Measurements from ENCODE around the gene EIF2D.

The EIF2D gene

DNA sequence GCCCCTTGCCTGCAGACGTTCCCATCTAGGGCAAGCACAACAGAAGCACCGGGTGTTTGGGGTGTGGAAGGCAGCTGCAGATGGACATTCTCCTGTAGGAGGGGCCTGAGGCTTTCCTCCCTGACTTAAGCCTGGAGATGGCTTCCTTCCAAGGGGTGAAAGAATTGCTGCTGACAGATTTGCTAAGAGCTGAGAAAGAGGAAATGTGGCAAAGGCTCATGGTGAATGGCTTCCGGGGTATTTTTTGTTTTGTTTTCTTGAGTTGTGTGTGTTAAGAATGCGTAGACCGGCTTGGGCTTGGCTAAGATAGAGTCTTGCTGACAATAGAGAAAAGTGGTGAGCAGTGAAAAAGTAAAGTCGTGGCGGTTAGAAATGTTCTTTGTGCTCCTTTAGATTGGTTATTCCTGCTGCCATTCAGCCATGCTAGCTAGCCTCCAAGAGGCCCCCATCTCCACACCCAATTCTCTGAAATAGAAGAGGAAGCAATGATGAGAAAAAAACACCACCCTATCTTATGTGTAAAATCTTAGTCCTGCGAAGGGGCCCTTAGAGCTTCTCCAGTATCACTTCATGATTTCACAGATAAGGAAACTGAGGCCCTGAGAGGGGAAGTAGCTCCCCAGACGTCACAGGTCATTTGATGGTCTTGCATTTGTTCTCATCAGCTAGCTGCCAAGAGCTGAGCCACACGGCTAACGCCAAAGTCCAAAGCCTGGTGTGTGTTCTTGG lies 36.9 kb downstream of the EIF2D start:
- DNase-seq, result peak; percentile 45

DNA sequence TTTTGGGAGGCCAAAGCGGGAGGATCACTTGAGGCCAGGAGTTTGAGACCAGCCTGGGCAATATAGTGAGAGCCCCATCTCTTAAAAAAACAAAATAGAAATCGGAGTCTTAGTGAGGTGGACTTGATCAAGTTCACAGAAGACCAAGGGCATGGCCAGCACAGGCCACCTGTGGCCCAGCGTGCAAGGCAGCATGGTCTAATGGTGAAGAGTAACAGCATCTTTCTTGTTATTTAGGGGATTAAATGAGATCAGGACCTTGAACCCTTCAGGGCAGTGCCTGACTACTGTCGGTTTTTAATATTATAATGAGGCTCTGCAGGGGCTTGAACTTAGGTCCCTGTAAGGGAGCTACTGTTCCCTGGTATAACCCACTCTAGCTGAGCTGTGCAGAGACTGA lies 38.5 kb downstream of the EIF2D start:
- Mint-ChIP-seq H3K27ac (peak overlapping the region; percentile 100), H3K36me3 (ENCODE audit: low read depth) (peaks cover 94% of the 10 kb centered on the region), H3K4me1 (ENCODE audit: low read depth) (peaks cover 98% of the 10 kb centered on the region), H3K27me3 (no peaks in the 10 kb centered on the region), H3K9me3 (no peaks in the 10 kb centered on the region), H3K4me3 (peak overlapping the region; percentile 29)
- DNase-seq, result peak; percentile 22

More for the DNA sequence above, 36.9 kb downstream of the EIF2D start:
- Mint-ChIP-seq H3K27ac (peak overlapping the region; percentile 100), H3K4me3 (peak overlapping the region; percentile 67), H3K36me3 (ENCODE audit: low read depth) (peaks cover 94% of the 10 kb centered on the region), H3K4me1 (ENCODE audit: low read depth) (peaks cover 99% of the 10 kb centered on the region), H3K27me3 (no peaks in the 10 kb centered on the region), H3K9me3 (no peaks in the 10 kb centered on the region)

DNA sequence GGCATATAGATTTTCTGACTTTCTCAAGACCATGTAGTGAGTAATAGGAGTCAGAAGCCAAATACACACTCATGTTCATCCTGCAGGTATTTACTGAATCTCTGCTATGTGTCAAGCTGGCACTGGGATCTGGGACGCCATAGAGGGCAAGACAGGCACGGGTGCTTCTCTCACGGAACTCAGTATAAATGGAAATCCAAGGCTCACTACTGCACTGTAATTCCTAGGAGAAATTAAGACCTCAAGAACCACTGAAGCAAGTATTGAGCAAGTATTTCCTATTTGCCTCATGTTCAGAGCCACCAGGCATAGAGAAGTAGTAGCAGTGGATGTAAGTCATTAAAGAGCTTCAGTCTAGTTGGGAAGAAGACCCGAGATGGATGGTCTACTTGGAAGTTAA lies 38.9 kb downstream of the EIF2D start:
- DNase-seq, result peak; percentile 25
- no peaks in the 10 kb centered on the region for H3K9me3 Mint-ChIP-seq
- no peaks in the 10 kb centered on the region for H3K27me3 Mint-ChIP-seq
- peaks cover 98% of the 10 kb centered on the region for H3K4me1 Mint-ChIP-seq (ENCODE audit: low read depth)
- peaks cover 94% of the 10 kb centered on the region for H3K36me3 Mint-ChIP-seq (ENCODE audit: low read depth)
- H3K4me3 Mint-ChIP-seq, result peak overlapping the region; percentile 29
- H3K27ac Mint-ChIP-seq, result peak overlapping the region; percentile 100

- peaks cover 98% of the 10 kb centered on the region for H3K4me1 Mint-ChIP-seq (ENCODE audit: low read depth)
These were observed 39.4 kb downstream of the EIF2D start for GRCh38 chr1:206572835-206573234.

GRCh38 chr1:206570529-206570928 lies 41.7 kb downstream of the EIF2D start:
- H3K27me3 Mint-ChIP-seq, result no peaks in the 10 kb centered on the region
- H3K4me1 Mint-ChIP-seq (ENCODE audit: low read depth), result peaks cover 99% of the 10 kb centered on the region
- DNase-seq, result peak; percentile 19
- H3K36me3 Mint-ChIP-seq (ENCODE audit: low read depth), result peaks cover 100% of the 10 kb centered on the region
- H3K27ac Mint-ChIP-seq, result peak overlapping the region; percentile 100
- no peaks in the 10 kb centered on the region for H3K9me3 Mint-ChIP-seq
- H3K4me3 Mint-ChIP-seq, result peak overlapping the region; percentile 89

More at GRCh38 chr1:206572835-206573234, 39.4 kb downstream of the EIF2D start:
- no peaks in the 10 kb centered on the region for H3K27me3 Mint-ChIP-seq
- H3K4me3 Mint-ChIP-seq, result no peak overlapping the region
- no peak for DNase-seq
- no peaks in the 10 kb centered on the region for H3K9me3 Mint-ChIP-seq
- peak overlapping the region; percentile 100 for H3K27ac Mint-ChIP-seq
- peaks cover 99% of the 10 kb centered on the region for H3K36me3 Mint-ChIP-seq (ENCODE audit: low read depth)

DNA sequence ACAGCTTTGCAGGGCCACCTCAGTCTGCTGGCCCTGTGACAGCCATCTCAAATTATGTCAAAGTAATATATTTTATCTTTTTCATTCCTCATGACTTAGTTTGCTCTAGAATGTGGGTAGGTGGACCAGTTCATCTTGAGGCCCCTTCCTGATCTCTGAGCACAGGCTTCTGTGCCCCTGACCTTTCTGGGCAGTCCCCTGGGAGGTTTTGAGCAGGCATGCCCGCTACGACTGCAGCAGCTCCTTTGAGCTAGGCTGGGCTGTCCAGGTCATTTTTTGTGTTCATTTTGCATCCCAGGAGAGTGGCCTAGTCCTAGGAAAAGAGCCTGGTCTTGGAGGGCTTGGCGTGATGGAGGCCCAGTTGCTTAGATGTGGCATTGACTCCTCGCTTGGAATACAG lies 42.7 kb downstream of the EIF2D start:
- Mint-ChIP-seq H3K4me3 (peak overlapping the region; percentile 89), H3K36me3 (ENCODE audit: low read depth) (peaks cover 100% of the 10 kb centered on the region), H3K27ac (peak overlapping the region; percentile 100), H3K27me3 (no peaks in the 10 kb centered on the region), H3K9me3 (no peaks in the 10 kb centered on the region), H3K4me1 (ENCODE audit: low read depth) (peaks cover 99% of the 10 kb centered on the region)
- DNase-seq, result peak; percentile 29

- H3K4me3 Mint-ChIP-seq, result peak overlapping the region; percentile 89
- H3K36me3 Mint-ChIP-seq (ENCODE audit: low read depth), result peaks cover 100% of the 10 kb centered on the region
- no peaks in the 10 kb centered on the region for H3K9me3 Mint-ChIP-seq
- peak overlapping the region; percentile 100 for H3K27ac Mint-ChIP-seq
- peaks cover 99% of the 10 kb centered on the region for H3K4me1 Mint-ChIP-seq (ENCODE audit: low read depth)
- no peaks in the 10 kb centered on the region for H3K27me3 Mint-ChIP-seq
- DNase-seq, result no peak
These were observed 43.4 kb downstream of the EIF2D start for GRCh38 chr1:206568779-206569352.

- no peak for DNase-seq
- peaks cover 100% of the 10 kb centered on the region for H3K36me3 Mint-ChIP-seq (ENCODE audit: low read depth)
- peak overlapping the region; percentile 89 for H3K4me3 Mint-ChIP-seq
- peak overlapping the region; percentile 100 for H3K27ac Mint-ChIP-seq
- H3K9me3 Mint-ChIP-seq, result no peaks in the 10 kb centered on the region
- H3K4me1 Mint-ChIP-seq (ENCODE audit: low read depth), result peaks cover 99% of the 10 kb centered on the region
- H3K27me3 Mint-ChIP-seq, result no peaks in the 10 kb centered on the region
These were observed 44.0 kb downstream of the EIF2D start for GRCh38 chr1:206568256-206568655.

DNA sequence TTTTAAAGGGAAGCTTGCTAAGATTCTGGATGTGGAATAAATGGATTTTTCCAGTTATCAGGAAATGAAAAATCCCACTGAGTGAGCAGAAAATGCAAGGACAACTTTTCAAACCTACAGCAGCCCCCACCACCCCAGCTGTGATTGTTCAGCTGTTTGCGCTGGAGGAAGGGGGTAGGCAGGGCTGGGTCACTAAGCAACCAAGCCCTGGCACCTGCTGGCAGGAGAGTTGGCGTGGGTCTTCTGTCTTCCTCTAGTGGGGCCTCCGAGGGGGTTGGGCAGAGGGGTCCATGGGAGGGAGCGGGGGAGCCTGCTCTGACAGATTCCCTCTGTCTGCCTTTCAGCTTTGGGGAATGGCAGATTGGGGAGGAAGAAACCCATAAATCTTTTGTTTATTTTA lies 45.3 kb downstream of the EIF2D start:
- H3K36me3 Mint-ChIP-seq (ENCODE audit: low read depth), result peaks cover 100% of the 10 kb centered on the region
- peaks cover 99% of the 10 kb centered on the region for H3K4me1 Mint-ChIP-seq (ENCODE audit: low read depth)
- H3K27ac Mint-ChIP-seq, result peak overlapping the region; percentile 100

DNA sequence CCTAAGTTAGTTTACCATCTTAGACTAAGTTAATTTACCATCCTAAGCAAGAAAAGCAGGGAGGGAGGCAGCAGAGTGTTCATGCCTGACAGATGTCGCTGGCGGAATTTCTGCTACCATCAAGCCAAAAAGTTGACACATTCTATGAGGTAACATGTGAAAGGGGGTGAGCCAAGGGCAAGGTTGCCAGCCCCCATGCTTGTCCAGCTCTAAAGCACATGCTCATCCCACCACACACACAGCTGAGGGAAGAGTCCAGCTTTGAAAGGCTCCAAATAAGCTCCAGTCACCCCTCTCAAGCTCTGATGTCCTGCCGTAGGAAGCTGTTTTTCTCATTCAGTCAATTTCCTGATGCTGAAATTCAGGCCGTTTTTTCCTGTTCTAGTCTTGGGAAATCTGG lies 46.3 kb downstream of the EIF2D start:
- H3K27me3 Mint-ChIP-seq, result no peaks in the 10 kb centered on the region
- H3K27ac Mint-ChIP-seq, result peak overlapping the region; percentile 100
- no peaks in the 10 kb centered on the region for H3K9me3 Mint-ChIP-seq
- peaks cover 99% of the 10 kb centered on the region for H3K4me1 Mint-ChIP-seq (ENCODE audit: low read depth)
- peaks cover 100% of the 10 kb centered on the region for H3K36me3 Mint-ChIP-seq (ENCODE audit: low read depth)
- no peak for DNase-seq
- peak overlapping the region; percentile 89 for H3K4me3 Mint-ChIP-seq

More for the DNA sequence above, 45.3 kb downstream of the EIF2D start:
- H3K4me3 Mint-ChIP-seq, result peak overlapping the region; percentile 89
- no peak for DNase-seq
- H3K9me3 Mint-ChIP-seq, result no peaks in the 10 kb centered on the region
- no peaks in the 10 kb centered on the region for H3K27me3 Mint-ChIP-seq

- H3K27me3 Mint-ChIP-seq, result no peaks in the 10 kb centered on the region
- H3K4me1 Mint-ChIP-seq (ENCODE audit: low read depth), result peaks cover 92% of the 10 kb centered on the region
- H3K9me3 Mint-ChIP-seq, result no peaks in the 10 kb centered on the region
- H3K4me3 Mint-ChIP-seq, result peak overlapping the region; percentile 89
- H3K27ac Mint-ChIP-seq, result peak overlapping the region; percentile 100
- no peak for DNase-seq
- H3K36me3 Mint-ChIP-seq (ENCODE audit: low read depth), result peaks cover 100% of the 10 kb centered on the region
These were observed 48.7 kb downstream of the EIF2D start for GRCh38 chr1:206563367-206564207.

GRCh38 chr1:206560007-206560716 lies 52.1 kb downstream of the EIF2D start:
- Mint-ChIP-seq H3K4me1 (ENCODE audit: low read depth) (peaks cover 73% of the 10 kb centered on the region), H3K4me3 (peak overlapping the region; percentile 89), H3K27me3 (no peaks in the 10 kb centered on the region), H3K9me3 (no peaks in the 10 kb centered on the region), H3K27ac (peak overlapping the region; percentile 97), H3K36me3 (ENCODE audit: low read depth) (peaks cover 81% of the 10 kb centered on the region)
- peak; percentile 63 for DNase-seq

DNA sequence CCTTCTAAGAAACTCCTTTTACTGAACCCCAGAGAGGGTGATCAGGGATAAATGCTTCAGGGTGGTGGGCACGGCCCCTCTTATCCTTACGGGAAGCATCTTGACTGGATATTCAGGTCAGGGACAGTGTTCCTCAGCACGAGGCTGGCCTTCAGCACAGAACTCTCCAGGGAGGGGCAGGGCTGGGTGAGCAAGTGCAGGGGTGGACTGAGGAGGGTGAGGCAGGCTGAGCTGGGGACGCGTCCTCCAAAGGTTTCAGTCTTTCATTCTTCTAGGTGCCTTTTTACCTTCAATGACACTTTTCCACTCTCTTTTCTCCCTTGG lies 52.6 kb downstream of the EIF2D start:
- no peaks in the 10 kb centered on the region for H3K27me3 Mint-ChIP-seq
- peaks cover 73% of the 10 kb centered on the region for H3K4me1 Mint-ChIP-seq (ENCODE audit: low read depth)
- H3K4me3 Mint-ChIP-seq, result peak overlapping the region; percentile 89
- no peaks in the 10 kb centered on the region for H3K9me3 Mint-ChIP-seq
- H3K36me3 Mint-ChIP-seq (ENCODE audit: low read depth), result peaks cover 75% of the 10 kb centered on the region
- peak; percentile 66 for DNase-seq
- H3K27ac Mint-ChIP-seq, result peak overlapping the region; percentile 97

Measured in activated T-cell treated with anti-CD3 and anti-CD28 coated beads, Interleukin-2, amount 50 U/mL, for 24 hours (primary cell).